ENCODE measurements around the gene MYO1E. TPM values are rescaled to one million over a fixed set of nuclear protein-coding genes. Genes with fewer than 3 reads are reported as not detected.
A peak's percentile ranks its signal among the peaks of the same experiment; 100 is the strongest.

Gene MYO1E
- total RNA-seq, 1 donor from 2014 or later, result 403 TPM

GRCh38 chr15:59362331-59362730, 10.3 kb downstream of the MYO1E start:
- no peak overlapping the region for H3K4me3 ChIP-seq (ENCODE audit: low read depth, low read length)
- no peak for TF ChIP-seq CTCF (conservative IDR thresholded peaks at IDR 0.05; ENCODE audit: low read depth, low read length)
- DNase-seq (ENCODE audit: low read depth), result no peak

GRCh38 chr15:59360896-59361295, 11.8 kb downstream of the MYO1E start:
- no peak for TF ChIP-seq CTCF (conservative IDR thresholded peaks at IDR 0.05; ENCODE audit: low read depth, low read length)
- DNase-seq (ENCODE audit: low read depth), result no peak

GRCh38 chr15:59360305-59360704, 12.4 kb downstream of the MYO1E start:
- TF ChIP-seq CTCF (conservative IDR thresholded peaks at IDR 0.05; ENCODE audit: low read depth, low read length), result peak; percentile 47
- H3K4me3 ChIP-seq (ENCODE audit: low read depth, low read length), result no peak overlapping the region
- DNase-seq (ENCODE audit: low read depth), result no peak

More at GRCh38 chr15:59360896-59361295, 11.8 kb downstream of the MYO1E start:
- no peak overlapping the region for H3K4me3 ChIP-seq (ENCODE audit: low read depth, low read length)

GRCh38 chr15:59355730-59356129, 16.9 kb downstream of the MYO1E start:
- no peak overlapping the region for H3K4me3 ChIP-seq (ENCODE audit: low read depth, low read length)
- no peak for TF ChIP-seq CTCF (conservative IDR thresholded peaks at IDR 0.05; ENCODE audit: low read depth, low read length)
- no peak for DNase-seq (ENCODE audit: low read depth)

GRCh38 chr15:59354417-59355031, 18.1 kb downstream of the MYO1E start:
- no peak for TF ChIP-seq CTCF (conservative IDR thresholded peaks at IDR 0.05; ENCODE audit: low read depth, low read length)
- no peak overlapping the region for H3K4me3 ChIP-seq (ENCODE audit: low read depth, low read length)
- DNase-seq (ENCODE audit: low read depth), result no peak

GRCh38 chr15:59353994-59354416, 18.7 kb downstream of the MYO1E start:
- TF ChIP-seq CTCF (conservative IDR thresholded peaks at IDR 0.05; ENCODE audit: low read depth, low read length), result no peak
- no peak for DNase-seq (ENCODE audit: low read depth)
- H3K4me3 ChIP-seq (ENCODE audit: low read depth, low read length), result no peak overlapping the region

GRCh38 chr15:59352683-59353082, 20.0 kb downstream of the MYO1E start:
- no peak overlapping the region for H3K4me3 ChIP-seq (ENCODE audit: low read depth, low read length)
- no peak for DNase-seq (ENCODE audit: low read depth)
- no peak for TF ChIP-seq CTCF (conservative IDR thresholded peaks at IDR 0.05; ENCODE audit: low read depth, low read length)

Measured in epithelial cell of proximal tubule (primary cell).